ENCODE measurements around the gene NEU1. TPM values are rescaled to one million over a fixed set of nuclear protein-coding genes. Genes with fewer than 3 reads are reported as not detected.

The NEU1 gene
- total RNA-seq, 2 donors from 2014 or later, result 42.4 to 50.7 TPM

DNA sequence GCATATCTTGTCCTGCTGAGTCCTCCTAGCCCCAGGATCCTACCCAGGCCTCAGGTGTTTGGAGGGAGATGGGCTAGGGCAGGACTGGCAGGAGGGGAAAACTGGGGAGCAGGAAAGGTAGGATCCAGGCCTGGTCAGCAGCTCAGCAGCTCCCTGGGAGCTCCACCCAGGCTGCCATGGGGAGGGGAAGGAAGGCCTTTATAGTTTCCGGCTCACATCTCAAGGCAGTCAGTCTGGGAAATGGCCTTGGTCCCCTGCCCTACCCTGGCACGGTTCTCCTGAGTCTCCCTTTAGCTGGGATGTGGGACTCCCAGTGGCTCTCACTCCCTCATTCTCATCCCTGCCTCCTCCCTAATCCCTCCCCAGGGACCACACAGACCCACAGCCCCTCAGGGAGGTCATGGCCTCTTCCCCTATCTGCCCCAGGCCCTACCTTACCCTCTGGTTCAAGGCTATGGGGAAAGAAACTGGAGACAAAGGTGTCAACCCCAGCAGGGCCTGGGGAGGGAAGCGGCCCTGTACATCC is 14.6 kb upstream of the NEU1 start:
- DNase-seq, result no peak
- H3K9me3 ChIP-seq (ENCODE audit: control insufficient read depth, low read length), result no peaks in the 10 kb centered on the region
- H3K4me3 ChIP-seq (ENCODE audit: low read length), result no peak overlapping the region
- H3K4me1 Mint-ChIP-seq, result peaks cover 3% of the 10 kb centered on the region
- no peaks in the 10 kb centered on the region for H3K4me1 ChIP-seq (ENCODE audit: control insufficient read depth, insufficient read depth, low read length)
- TF ChIP-seq, protein P1, sequence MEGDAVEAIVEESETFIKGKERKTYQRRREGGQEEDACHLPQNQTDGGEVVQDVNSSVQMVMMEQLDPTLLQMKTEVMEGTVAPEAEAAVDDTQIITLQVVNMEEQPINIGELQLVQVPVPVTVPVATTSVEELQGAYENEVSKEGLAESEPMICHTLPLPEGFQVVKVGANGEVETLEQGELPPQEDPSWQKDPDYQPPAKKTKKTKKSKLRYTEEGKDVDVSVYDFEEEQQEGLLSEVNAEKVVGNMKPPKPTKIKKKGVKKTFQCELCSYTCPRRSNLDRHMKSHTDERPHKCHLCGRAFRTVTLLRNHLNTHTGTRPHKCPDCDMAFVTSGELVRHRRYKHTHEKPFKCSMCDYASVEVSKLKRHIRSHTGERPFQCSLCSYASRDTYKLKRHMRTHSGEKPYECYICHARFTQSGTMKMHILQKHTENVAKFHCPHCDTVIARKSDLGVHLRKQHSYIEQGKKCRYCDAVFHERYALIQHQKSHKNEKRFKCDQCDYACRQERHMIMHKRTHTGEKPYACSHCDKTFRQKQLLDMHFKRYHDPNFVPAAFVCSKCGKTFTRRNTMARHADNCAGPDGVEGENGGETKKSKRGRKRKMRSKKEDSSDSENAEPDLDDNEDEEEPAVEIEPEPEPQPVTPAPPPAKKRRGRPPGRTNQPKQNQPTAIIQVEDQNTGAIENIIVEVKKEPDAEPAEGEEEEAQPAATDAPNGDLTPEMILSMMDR (conservative IDR thresholded peaks at IDR 0.05), result no peak
- H3K27me3 ChIP-seq (ENCODE audit: control insufficient read depth, insufficient read depth, low read length, poor library complexity, severe bottlenecking), result no peaks in the 10 kb centered on the region
- no peak overlapping the region for H3K9ac ChIP-seq (ENCODE audit: extremely low read depth, low read length, poor library complexity, severe bottlenecking)
- no peak overlapping the region for H3K27ac Mint-ChIP-seq
- H3K9me3 Mint-ChIP-seq, result no peaks in the 10 kb centered on the region
- H3K36me3 ChIP-seq (ENCODE audit: control insufficient read depth, insufficient read depth, low read length), result peaks cover 13% of the 10 kb centered on the region
- H3K27me3 Mint-ChIP-seq (ENCODE audit: insufficient read depth), result peaks cover 8% of the 10 kb centered on the region
- H3K4me3 Mint-ChIP-seq, result no peak overlapping the region
- no peak overlapping the region for H3K27ac ChIP-seq (ENCODE audit: low read depth, low read length)
- peaks cover 23% of the 10 kb centered on the region for H3K36me3 Mint-ChIP-seq (ENCODE audit: low read depth)
- 83 to 94% methylated on average over 2 to 3 of the region's 3 CpGs for WGBS, 2 experiments (ENCODE audit: insufficient coverage in 1 of 2, insufficient read length in 1 of 2)

DNA sequence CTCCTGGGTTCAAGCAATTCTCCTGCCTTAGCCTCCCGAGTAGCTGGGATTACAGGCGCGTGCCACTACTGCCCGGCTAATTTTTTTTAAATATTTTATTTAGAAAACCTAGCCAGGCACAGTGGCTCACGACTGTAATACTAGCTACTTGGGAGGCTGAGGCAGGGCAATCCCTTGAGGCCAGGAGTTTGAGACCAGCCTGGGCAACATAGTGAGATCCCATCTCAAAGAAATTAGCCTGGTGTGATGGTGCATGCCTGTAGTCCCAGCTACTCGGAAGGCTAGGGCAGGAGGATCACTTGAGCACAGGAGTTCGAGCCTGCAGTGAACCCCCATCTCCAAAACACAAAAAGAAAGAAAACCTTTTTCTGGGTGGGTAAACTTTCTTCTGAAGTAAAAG is 13.7 kb upstream of the NEU1 start:
- no peaks in the 10 kb centered on the region for H3K27me3 ChIP-seq (ENCODE audit: control insufficient read depth, insufficient read depth, low read length, poor library complexity, severe bottlenecking)
- Mint-ChIP-seq H3K27me3 (ENCODE audit: insufficient read depth) (peaks cover 10% of the 10 kb centered on the region), H3K4me3 (no peak overlapping the region), H3K27ac (no peak overlapping the region), H3K4me1 (peaks cover 3% of the 10 kb centered on the region), H3K36me3 (ENCODE audit: low read depth) (peaks cover 17% of the 10 kb centered on the region), H3K9me3 (no peaks in the 10 kb centered on the region)
- WGBS, 2 experiments (ENCODE audit: insufficient coverage in 1 of 2, insufficient read length in 1 of 2), result 92% methylated on average over 5 to 7 of the region's 7 CpGs
- H3K9me3 ChIP-seq (ENCODE audit: control insufficient read depth, low read length), result no peaks in the 10 kb centered on the region
- peaks cover 10% of the 10 kb centered on the region for H3K36me3 ChIP-seq (ENCODE audit: control insufficient read depth, insufficient read depth, low read length)
- no peak overlapping the region for H3K9ac ChIP-seq (ENCODE audit: extremely low read depth, low read length, poor library complexity, severe bottlenecking)
- TF ChIP-seq, protein P1 (conservative IDR thresholded peaks at IDR 0.05), result no peak
- H3K27ac ChIP-seq (ENCODE audit: low read depth, low read length), result no peak overlapping the region
- no peak for DNase-seq
- no peaks in the 10 kb centered on the region for H3K4me1 ChIP-seq (ENCODE audit: control insufficient read depth, insufficient read depth, low read length)
- H3K4me3 ChIP-seq (ENCODE audit: low read length), result no peak overlapping the region

DNA sequence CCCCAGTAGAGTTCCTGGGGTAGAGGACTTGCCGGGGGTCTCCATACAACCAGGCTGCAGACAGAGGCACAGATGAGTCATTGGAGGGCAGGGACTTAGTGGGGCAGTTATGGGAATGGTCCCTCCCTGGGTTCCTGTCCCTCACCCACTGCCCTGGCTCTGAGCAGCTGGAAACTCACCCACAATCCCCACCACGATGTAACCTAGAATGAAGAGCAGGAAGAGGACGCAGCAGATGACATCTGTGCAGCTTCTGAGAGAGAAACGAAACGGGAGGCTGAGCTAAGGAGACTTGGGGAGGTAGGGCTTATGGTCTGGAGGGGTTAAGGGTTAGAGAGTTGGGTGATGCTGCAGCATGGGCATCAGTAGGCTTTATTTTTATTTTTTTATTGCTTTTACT is 13.3 kb upstream of the NEU1 start:
- TF ChIP-seq, protein P1 (conservative IDR thresholded peaks at IDR 0.05), result no peak
- H3K27ac ChIP-seq (ENCODE audit: low read depth, low read length), result no peak overlapping the region
- no peak overlapping the region for H3K9ac ChIP-seq (ENCODE audit: extremely low read depth, low read length, poor library complexity, severe bottlenecking)
- H3K4me3 ChIP-seq (ENCODE audit: low read length), result no peak overlapping the region
- Mint-ChIP-seq H3K9me3 (no peaks in the 10 kb centered on the region), H3K27ac (no peak overlapping the region), H3K4me1 (peaks cover 3% of the 10 kb centered on the region), H3K27me3 (ENCODE audit: insufficient read depth) (peaks cover 12% of the 10 kb centered on the region), H3K4me3 (no peak overlapping the region), H3K36me3 (ENCODE audit: low read depth) (peaks cover 13% of the 10 kb centered on the region)
- no peaks in the 10 kb centered on the region for H3K9me3 ChIP-seq (ENCODE audit: control insufficient read depth, low read length)
- H3K4me1 ChIP-seq (ENCODE audit: control insufficient read depth, insufficient read depth, low read length), result no peaks in the 10 kb centered on the region
- WGBS, 2 experiments (ENCODE audit: insufficient coverage in 1 of 2, insufficient read length in 1 of 2), result 83 to 85% methylated on average over 4 to 5 of the region's 5 CpGs
- H3K36me3 ChIP-seq (ENCODE audit: control insufficient read depth, insufficient read depth, low read length), result peaks cover 5% of the 10 kb centered on the region
- H3K27me3 ChIP-seq (ENCODE audit: control insufficient read depth, insufficient read depth, low read length, poor library complexity, severe bottlenecking), result no peaks in the 10 kb centered on the region
- no peak for DNase-seq
